Esophagus squamous epithelium (tissue), 5 donors: ENCODE results near the gene DRD3. TPM values are rescaled to one million over a fixed set of nuclear protein-coding genes. Genes with fewer than 3 reads are reported as not detected.

Source experiments
- DNase-seq: peaks from one replicate; lab custom pipeline; 2025; lab: John Stamatoyannopoulos, UW
- H3K27ac ChIP-seq, 4 donors: fragments of 200-600 bp; sonication (generic); one replicate each; pipeline ENCODE4 v1.5.1; 2016 to 2019; ENCODE audit warnings: mild to moderate bottlenecking in 1 of 4
- H3K27me3 ChIP-seq, 4 donors: fragments of 200-600 bp; sonication (generic); 1 replicate in 3 of 4; 2 replicates in 1 of 4; pipeline versions ENCODE4 v1.5.1 to v1.6.0; 2017 to 2021; ENCODE audit warnings: antibody characterized with exemption in 1 of 4
- H3K36me3 ChIP-seq, 3 donors: fragments of 200-600 bp; sonication (generic); one replicate each; pipeline ENCODE4 v1.5.1; 2016 to 2019
- H3K4me1 ChIP-seq, 3 donors: fragments of 200-600 bp; sonication (generic); one replicate each; pipeline ENCODE4 v1.5.1; 2017 to 2019
- H3K4me3 ChIP-seq, 4 donors: fragments of 200-600 bp; sonication (generic); 1 replicate in 3 of 4; 2 replicates in 1 of 4; pipeline ENCODE4 v1.5.1; 2016 to 2019; ENCODE audit warnings: mild to moderate bottlenecking in 2 of 4, moderate library complexity in 1 of 4
- H3K9me3 ChIP-seq, 3 donors: fragments of 200-600 bp; sonication (generic); one replicate each; pipeline ENCODE4 v1.5.1; 2016 to 2019
- POLR2A ChIP-seq, 4 donors: fragments of 450-650 bp; IDR thresholded peaks; one replicate each; pipeline ENCODE4 v1.6.1; 2017; ENCODE audit warnings: antibody characterized with exemption in 4 of 4, mild to moderate bottlenecking in 4 of 4, moderate library complexity in 3 of 4
- WGBS, 2 donors: methylation state at CpG; one replicate each; pipeline ENCODE4 v1.1.5; 2018; 5-methylcytosine and 5-hydroxymethylcytosine counted together
- intact Hi-C: fragments of 100-400 bp; cut with DNase I; formaldehyde crosslinking; loops from one replicate; pipeline ENCODE4 v1.15.0; 2022
- total RNA-seq, 4 donors: library from RNA; depleted of rRNA; stranded (reverse); fragments of >200 nt; gene quantifications; one replicate each; pipeline ENCODE4 v1.1.0, GENCODE V29; 2016
- TF ChIP-seq, protein P1 (sequence below), 6 experiments: fragments of 450-650 bp in 4 of 6; fragments of 200-600 bp in 2 of 6; sonication (generic) in 2 of 6; IDR thresholded peaks; one replicate each; pipeline ENCODE4 v1.5.1; 2016 to 2019; ENCODE audit warnings: antibody characterized with exemption in 6 of 6, mild to moderate bottlenecking in 4 of 6, moderate library complexity in 4 of 6
- donor health status: DM: yes; HTN: yes; CAD: no.

The DRD3 gene
- total RNA-seq, 4 donors from 2014 or later, result not detected

DNA sequence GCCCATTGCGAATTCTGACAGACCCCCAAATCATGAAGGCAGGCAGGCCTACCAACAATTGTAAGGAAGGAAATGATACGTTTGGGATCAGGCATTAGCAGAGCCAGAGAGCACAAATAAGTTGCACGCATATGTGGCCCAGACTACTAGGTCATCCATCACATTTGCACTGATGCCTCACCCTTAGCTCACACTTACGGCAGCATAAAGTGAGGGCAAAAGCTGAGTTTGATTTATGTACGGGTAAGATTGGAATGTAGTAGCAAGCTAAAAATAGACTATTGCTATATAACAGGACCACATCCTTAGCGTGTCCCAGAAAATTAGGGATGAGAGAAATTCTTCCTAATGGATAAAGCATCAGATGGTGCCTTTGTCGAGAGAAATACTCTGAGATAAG is 63.7 kb downstream of the DRD3 start:
- Histone ChIP-seq H3K27ac (no peak overlapping the region), H3K36me3 (no peaks in the 10 kb centered on the region), H3K4me1 (peaks cover 0 to 20% (median 5%) of the 10 kb centered on the region in 3 donors), H3K4me3 (no peak overlapping the region), H3K27me3 (peaks cover 0 to 14% (median 0%) of the 10 kb centered on the region in 4 donors), H3K9me3 (no peaks in the 10 kb centered on the region)
- intact Hi-C loops, result no loop called here
- no peak for DNase-seq
- TF ChIP-seq POLR2A (IDR thresholded peaks at IDR 0.05), result no peak
- TF ChIP-seq, protein P1, sequence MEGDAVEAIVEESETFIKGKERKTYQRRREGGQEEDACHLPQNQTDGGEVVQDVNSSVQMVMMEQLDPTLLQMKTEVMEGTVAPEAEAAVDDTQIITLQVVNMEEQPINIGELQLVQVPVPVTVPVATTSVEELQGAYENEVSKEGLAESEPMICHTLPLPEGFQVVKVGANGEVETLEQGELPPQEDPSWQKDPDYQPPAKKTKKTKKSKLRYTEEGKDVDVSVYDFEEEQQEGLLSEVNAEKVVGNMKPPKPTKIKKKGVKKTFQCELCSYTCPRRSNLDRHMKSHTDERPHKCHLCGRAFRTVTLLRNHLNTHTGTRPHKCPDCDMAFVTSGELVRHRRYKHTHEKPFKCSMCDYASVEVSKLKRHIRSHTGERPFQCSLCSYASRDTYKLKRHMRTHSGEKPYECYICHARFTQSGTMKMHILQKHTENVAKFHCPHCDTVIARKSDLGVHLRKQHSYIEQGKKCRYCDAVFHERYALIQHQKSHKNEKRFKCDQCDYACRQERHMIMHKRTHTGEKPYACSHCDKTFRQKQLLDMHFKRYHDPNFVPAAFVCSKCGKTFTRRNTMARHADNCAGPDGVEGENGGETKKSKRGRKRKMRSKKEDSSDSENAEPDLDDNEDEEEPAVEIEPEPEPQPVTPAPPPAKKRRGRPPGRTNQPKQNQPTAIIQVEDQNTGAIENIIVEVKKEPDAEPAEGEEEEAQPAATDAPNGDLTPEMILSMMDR (IDR thresholded peaks at IDR 0.05), result no peak
- 80 to 89% methylated on average over 7 of the region's 7 CpGs for WGBS, 2 donors

- 88 to 95% methylated on average over 3 of the region's 3 CpGs for WGBS, 2 donors
- intact Hi-C loops, result no loop called here
- no peak for TF ChIP-seq POLR2A (IDR thresholded peaks at IDR 0.05)
- TF ChIP-seq, protein P1 (IDR thresholded peaks at IDR 0.05), result no peak
- H3K4me3 ChIP-seq, result no peak overlapping the region
- H3K27me3 ChIP-seq, result peaks cover 0 to 14% (median 0%) of the 10 kb centered on the region in 4 donors
- H3K9me3 ChIP-seq, result no peaks in the 10 kb centered on the region
- peaks cover 0 to 25% (median 5%) of the 10 kb centered on the region in 3 donors for H3K4me1 ChIP-seq
- H3K36me3 ChIP-seq, result no peaks in the 10 kb centered on the region
- H3K27ac ChIP-seq, result no peak overlapping the region
- DNase-seq, result no peak
Observed at GRCh38 chr3:114114719-114115118, 64.1 kb downstream of the DRD3 start.

GRCh38 chr3:114112696-114113095 is 66.2 kb downstream of the DRD3 start:
- no peak for DNase-seq
- H3K4me3 ChIP-seq, result no peak overlapping the region

GRCh38 chr3:114111060-114111770 is 67.6 kb downstream of the DRD3 start:
- no peaks in the 10 kb centered on the region for H3K9me3 ChIP-seq
- H3K27ac ChIP-seq, result peak overlapping the region in 3 of 4 donors; percentile 13 to 50 (median 40)
- TF ChIP-seq, protein P1 (IDR thresholded peaks at IDR 0.05), result no peak
- TF ChIP-seq POLR2A (IDR thresholded peaks at IDR 0.05), result no peak
- peaks cover 0 to 28% (median 5%) of the 10 kb centered on the region in 3 donors for H3K4me1 ChIP-seq
- intact Hi-C loops, result no loop called here
- WGBS, 2 donors, result 24 to 59% methylated on average over 3 of the region's 3 CpGs
- DNase-seq, result no peak
- no peaks in the 10 kb centered on the region for H3K36me3 ChIP-seq
- H3K27me3 ChIP-seq, result peaks cover 0 to 30% (median 0%) of the 10 kb centered on the region in 4 donors
- H3K4me3 ChIP-seq, result no peak overlapping the region

More at GRCh38 chr3:114112696-114113095, 66.2 kb downstream of the DRD3 start:
- H3K9me3 ChIP-seq, result no peaks in the 10 kb centered on the region
- H3K36me3 ChIP-seq, result no peaks in the 10 kb centered on the region
- 52 to 70% methylated on average over 4 to 6 of the region's 6 CpGs for WGBS, 2 donors
- H3K27me3 ChIP-seq, result peaks cover 0 to 28% (median 0%) of the 10 kb centered on the region in 4 donors
- peaks cover 0 to 28% (median 5%) of the 10 kb centered on the region in 3 donors for H3K4me1 ChIP-seq
- H3K27ac ChIP-seq, result no peak overlapping the region
- intact Hi-C loops, result no loop called here
- TF ChIP-seq, protein P1 (IDR thresholded peaks at IDR 0.05), result no peak
- no peak for TF ChIP-seq POLR2A (IDR thresholded peaks at IDR 0.05)

- H3K9me3 ChIP-seq, result no peaks in the 10 kb centered on the region
- no peaks in the 10 kb centered on the region for H3K36me3 ChIP-seq
- WGBS, 2 donors, result 42 to 75% methylated on average over 5 of the region's 5 CpGs
- DNase-seq, result no peak
- peaks cover 0 to 28% (median 5%) of the 10 kb centered on the region in 3 donors for H3K4me1 ChIP-seq
- H3K27ac ChIP-seq, result no peak overlapping the region
- H3K27me3 ChIP-seq, result peaks cover 0 to 30% (median 0%) of the 10 kb centered on the region in 4 donors
- intact Hi-C loops, result no loop called here
- TF ChIP-seq POLR2A (IDR thresholded peaks at IDR 0.05), result no peak
- no peak overlapping the region for H3K4me3 ChIP-seq
Observed at GRCh38 chr3:114110439-114110838, 68.4 kb downstream of the DRD3 start.
